Mucosa of stomach (tissue), 1 donor: ENCODE data around the gene CDK12.
A peak's percentile ranks its signal among the peaks of the same experiment; 100 is the strongest.
"Not testable (repeated sequence)": the region's sequence is repeated elsewhere in the genome, so short reads cannot be mapped to it uniquely, and the experiment has no call there.

Experiments used
- H3K27me3 ChIP-seq: one replicate; pipeline ENCODE4 v1.7.0; 2013; ENCODE audit warnings: mild to moderate bottlenecking, low read length; ENCODE audit not compliant: control insufficient read depth, insufficient read depth
- H3K36me3 ChIP-seq: one replicate; pipeline ENCODE4 v1.7.0; 2013; ENCODE audit warnings: low read length; ENCODE audit not compliant: control insufficient read depth, insufficient read depth
- H3K4me1 ChIP-seq: one replicate; pipeline ENCODE4 v1.7.0; 2013; ENCODE audit warnings: mild to moderate bottlenecking, low read length; ENCODE audit not compliant: control insufficient read depth, insufficient read depth
- H3K4me3 ChIP-seq: one replicate; pipeline ENCODE4 v1.7.0; 2013; ENCODE audit warnings: low read length
- H3K9ac ChIP-seq: one replicate; pipeline ENCODE4 v1.7.0; 2013; ENCODE audit warnings: mild to moderate bottlenecking, low read length, moderate library complexity
- H3K9me3 ChIP-seq: one replicate; pipeline ENCODE4 v1.7.0; 2013; ENCODE audit warnings: mild to moderate bottlenecking, low read length, moderate library complexity; ENCODE audit not compliant: control insufficient read depth
- donor health status: Pancreatic carcinoma.

Gene CDK12

DNA sequence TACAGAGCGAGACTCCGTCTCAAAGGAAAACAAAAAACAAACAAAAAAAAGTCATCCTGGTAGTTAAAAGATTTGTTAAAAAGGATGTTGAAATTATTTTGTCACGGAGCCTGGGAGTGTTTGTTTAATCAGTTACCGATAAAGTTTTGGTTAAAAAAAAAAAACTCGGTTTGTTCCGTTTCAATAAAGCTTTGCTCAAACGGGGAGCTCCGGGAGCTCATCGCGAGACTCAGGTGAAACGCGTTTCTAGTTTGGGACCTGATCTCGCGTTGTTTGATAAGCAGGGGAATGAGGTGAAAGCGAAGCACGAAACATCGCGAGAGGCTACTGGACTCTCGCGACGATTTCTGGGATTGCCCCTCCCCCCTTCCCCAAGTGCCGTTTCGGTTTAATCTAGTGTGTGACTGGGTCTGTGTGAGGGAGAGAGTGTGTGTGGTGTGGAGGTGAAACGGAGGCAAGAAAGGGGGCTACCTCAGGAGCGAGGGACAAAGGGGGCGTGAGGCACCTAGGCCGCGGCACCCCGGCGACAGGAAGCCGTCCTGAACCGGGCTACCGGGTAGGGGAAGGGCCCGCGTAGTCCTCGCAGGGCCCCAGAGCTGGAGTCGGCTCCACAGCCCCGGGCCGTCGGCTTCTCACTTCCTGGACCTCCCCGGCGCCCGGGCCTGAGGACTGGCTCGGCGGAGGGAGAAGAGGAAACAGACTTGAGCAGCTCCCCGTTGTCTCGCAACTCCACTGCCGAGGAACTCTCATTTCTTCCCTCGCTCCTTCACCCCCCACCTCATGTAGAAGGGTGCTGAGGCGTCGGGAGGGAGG, at the start of gene CDK12:
Gene CDK12 (plus strand): TSS at position 374 of the 813 bp plus-strand sequence. CDS start 586 bp downstream, outside the sequence.
- H3K4me3 ChIP-seq, result peak within 1 kb of the TSS; percentile 88
- peak within 1 kb of the TSS; percentile 96 for H3K9ac ChIP-seq
- H3K36me3 ChIP-seq, result no peaks in the 10 kb centered on the region
- H3K4me1 ChIP-seq, result no peaks in the 10 kb centered on the region
- H3K9me3 ChIP-seq, result no peaks in the 10 kb centered on the region
- no peaks in the 10 kb centered on the region for H3K27me3 ChIP-seq

DNA sequence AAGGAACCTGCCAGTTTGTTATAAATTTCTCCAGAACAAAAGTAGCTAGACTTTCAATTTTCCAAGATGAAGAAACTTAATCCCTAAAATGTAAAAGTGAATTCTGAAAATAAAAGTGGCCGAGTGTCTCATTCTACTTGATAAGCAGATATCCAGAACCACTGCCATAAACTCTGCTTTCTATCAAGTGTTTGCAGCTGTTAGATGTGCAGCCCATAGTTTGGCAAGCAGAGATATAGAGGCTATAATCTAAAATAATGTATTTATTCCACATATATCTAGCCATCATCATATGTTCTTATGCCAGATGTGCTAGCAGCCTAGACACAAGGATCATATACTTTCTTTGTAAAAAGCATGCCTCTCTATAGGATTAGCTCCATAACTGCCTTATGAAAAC, 45.1 kb upstream of the CDK12 start:
- Histone ChIP-seq H3K9me3 (no peaks in the 10 kb centered on the region), H3K4me1 (no peaks in the 10 kb centered on the region), H3K4me3 (no peak overlapping the region), H3K9ac (no peak overlapping the region), H3K27me3 (no peaks in the 10 kb centered on the region), H3K36me3 (no peaks in the 10 kb centered on the region)

DNA sequence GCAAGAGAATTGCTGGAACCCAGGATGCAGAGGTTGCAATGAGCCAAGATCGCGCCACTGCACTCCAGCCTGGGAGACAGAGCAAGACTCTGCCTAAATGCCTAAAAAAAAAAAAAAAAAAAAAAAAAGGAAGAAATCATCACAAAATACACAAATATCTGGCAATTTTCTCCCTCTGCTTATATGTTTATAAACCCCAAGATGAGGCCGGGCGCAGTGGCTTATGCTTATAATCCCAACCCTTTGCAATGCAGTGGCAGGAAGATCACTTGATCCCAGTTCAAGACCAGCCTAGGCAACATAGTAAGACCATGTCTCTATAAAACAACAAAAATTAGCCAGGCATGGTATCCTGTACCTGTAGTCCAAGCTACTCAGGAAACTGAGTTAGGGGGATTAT, 31.7 kb upstream of the CDK12 start:
- Histone ChIP-seq H3K4me1 (no peaks in the 10 kb centered on the region), H3K9ac (no peak overlapping the region), H3K4me3 (no peak overlapping the region), H3K9me3 (no peaks in the 10 kb centered on the region), H3K36me3 (no peaks in the 10 kb centered on the region), H3K27me3 (no peaks in the 10 kb centered on the region)

DNA sequence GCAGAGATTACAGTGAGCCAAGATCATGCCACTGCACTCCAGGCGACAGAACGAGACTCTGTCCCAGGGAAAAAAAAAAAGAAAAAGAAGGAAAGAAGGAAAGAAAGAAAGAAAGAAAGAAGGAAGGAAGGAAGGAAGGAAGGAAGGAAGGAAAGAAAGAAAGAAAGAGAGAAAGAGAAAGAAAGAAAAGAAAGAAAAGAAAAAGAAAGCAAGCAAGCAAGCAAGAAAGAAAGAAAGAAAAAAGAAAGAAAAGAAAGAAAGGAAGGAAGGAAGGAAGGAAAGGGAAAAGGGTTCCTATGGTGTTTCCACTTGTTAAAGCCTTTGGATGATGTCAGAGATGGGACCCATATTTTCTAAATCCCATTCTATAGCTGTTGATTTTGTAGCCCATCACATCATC, 21.4 kb upstream of the CDK12 start:
- H3K9ac ChIP-seq, H3K27me3 ChIP-seq, H3K36me3 ChIP-seq, H3K9me3 ChIP-seq, H3K4me3 ChIP-seq, H3K4me1 ChIP-seq: not testable (repeated sequence)

DNA sequence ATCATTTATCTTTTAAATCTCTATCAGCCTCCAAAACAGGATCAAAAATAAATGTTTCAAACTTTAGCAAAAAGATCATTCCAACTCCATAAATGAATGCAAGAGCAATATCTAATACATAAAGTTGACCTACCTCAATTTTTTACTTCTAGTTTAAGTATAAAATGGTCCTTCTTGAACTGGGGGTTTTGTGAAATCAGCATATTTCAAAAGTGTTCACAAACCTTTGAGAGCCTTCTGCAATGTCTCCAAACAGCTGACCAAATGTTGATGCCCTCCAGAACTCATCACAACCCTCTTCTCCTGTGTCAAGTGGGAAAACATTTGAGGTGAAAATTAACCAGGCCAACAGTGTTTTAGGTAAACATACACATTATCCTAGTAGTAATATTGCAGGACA, 18.0 kb upstream of the CDK12 start:
- Histone ChIP-seq H3K9ac (no peak overlapping the region), H3K27me3 (no peaks in the 10 kb centered on the region), H3K9me3 (no peaks in the 10 kb centered on the region), H3K4me1 (no peaks in the 10 kb centered on the region), H3K36me3 (peaks cover 4% of the 10 kb centered on the region), H3K4me3 (no peak overlapping the region)

DNA sequence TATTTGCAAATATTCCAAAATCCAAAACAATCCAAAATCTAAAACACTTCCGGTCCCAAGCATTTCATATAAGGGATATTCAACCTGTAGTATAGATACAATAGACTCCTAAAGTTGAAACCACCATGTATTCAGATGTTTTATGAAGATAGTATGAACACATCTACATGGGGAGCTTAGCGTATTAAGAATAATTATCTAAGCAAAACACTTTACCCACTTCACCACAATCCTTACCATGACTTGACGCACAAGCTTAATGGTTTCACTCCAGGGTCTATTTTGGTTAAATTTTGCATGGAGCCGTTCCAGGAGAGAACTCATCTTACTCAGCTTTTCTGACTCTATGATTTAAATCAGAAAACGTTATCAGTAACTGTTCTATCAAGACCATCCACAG, 13.7 kb upstream of the CDK12 start:
- Histone ChIP-seq H3K36me3 (peaks cover 4% of the 10 kb centered on the region), H3K4me3 (no peak overlapping the region)

DNA sequence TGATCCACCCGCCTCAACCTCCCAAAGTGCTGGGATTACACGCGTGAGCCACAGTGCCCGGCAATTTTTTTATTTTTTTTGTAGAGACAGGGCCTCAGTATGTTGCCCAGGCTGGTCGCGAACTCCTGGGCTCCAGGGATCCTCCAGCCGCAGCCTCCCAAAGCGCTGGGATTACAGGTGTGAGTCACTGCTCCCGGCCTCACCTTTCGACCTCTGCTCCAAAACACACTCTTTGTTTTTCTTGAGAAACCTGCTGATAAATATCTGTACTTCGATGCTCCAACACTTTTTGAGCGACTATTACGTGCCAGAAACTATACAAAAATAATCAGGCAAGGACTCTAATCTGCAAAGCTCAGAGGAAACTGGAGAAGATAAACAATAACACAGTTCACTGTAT, 11.2 kb upstream of the CDK12 start:
- H3K9ac ChIP-seq, result peak overlapping the region; percentile 96
- no peak overlapping the region for H3K4me3 ChIP-seq

More for the DNA sequence above, 13.7 kb upstream of the CDK12 start:
- Histone ChIP-seq H3K9me3 (no peaks in the 10 kb centered on the region), H3K9ac (no peak overlapping the region), H3K27me3 (no peaks in the 10 kb centered on the region), H3K4me1 (peaks cover 13% of the 10 kb centered on the region)

DNA sequence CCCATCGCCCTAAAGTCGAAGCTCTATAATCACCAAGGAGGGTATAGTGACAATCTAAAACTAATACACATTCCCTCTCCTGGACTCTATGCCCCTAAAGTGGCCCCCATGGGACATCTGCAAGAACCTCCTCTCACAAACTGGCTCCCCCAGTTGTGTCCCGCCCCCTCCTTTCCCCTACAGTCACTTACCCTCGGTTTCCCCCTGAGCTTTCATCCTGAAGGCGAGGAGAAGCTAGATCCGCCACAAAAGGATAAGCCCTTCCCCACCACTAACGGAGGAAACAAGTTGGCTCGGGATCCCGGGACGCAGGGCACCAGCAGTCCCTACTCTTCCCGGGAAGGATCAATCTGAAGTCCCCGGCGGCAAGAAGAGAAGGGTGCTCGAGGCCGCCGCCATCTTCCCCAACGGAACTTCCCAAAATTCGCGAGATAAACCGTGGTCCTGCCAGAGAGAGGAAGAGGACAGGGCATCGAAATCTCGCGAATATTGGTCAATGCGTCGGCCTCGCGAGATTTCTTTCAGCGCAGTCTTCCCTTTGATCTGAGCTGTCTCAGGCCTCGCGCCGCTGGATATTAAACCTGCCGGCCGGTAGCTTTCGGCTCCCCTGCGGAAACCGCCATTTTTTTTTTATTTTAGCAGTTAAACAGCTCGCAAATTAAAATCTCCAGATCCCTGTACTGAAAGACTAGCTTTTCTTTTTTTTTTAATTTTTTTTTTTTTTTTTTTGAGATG, 10.3 kb upstream of the CDK12 start, which contains the start of gene MED1:
Gene MED1 (minus strand): TSS at position 417 of the 735 bp plus-strand sequence. CDS start 201 bp downstream, at position 216.
- H3K9me3 ChIP-seq, result no peaks in the 10 kb centered on the region
- H3K36me3 ChIP-seq, result no peaks in the 10 kb centered on the region
- H3K9ac ChIP-seq, result peak within 1 kb of the TSS; percentile 96
- H3K27me3 ChIP-seq, result no peaks in the 10 kb centered on the region
- H3K4me1 ChIP-seq, result peaks cover 13% of the 10 kb centered on the region
- peak within 1 kb of the TSS; percentile 94 for H3K4me3 ChIP-seq

More for the DNA sequence above, 11.2 kb upstream of the CDK12 start:
- Histone ChIP-seq H3K36me3 (no peaks in the 10 kb centered on the region), H3K9me3 (no peaks in the 10 kb centered on the region), H3K4me1 (peaks cover 13% of the 10 kb centered on the region), H3K27me3 (no peaks in the 10 kb centered on the region)

DNA sequence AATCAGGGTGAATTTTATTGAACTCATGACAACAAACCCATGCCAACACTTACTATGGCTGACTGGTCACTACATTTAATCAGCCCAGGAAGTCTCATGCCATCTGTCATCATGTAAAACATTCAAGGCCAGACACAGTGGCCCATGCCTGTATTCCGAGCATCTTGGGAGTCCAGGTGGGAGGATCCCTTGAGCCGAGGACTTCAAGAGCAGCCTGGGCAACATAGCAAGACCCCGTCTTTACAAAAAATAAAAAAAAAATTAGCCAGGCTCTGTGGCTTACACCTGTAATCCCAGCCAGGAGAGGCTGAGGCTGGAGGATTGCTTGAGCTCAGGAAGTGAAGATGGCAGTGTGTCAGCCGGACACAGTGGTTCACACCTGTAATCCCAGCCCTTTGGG, 5.4 kb upstream of the CDK12 start:
- Histone ChIP-seq H3K27me3 (no peaks in the 10 kb centered on the region), H3K9me3 (no peaks in the 10 kb centered on the region), H3K4me1 (peaks cover 5% of the 10 kb centered on the region), H3K36me3 (no peaks in the 10 kb centered on the region), H3K4me3 (no peak overlapping the region), H3K9ac (no peak overlapping the region)

DNA sequence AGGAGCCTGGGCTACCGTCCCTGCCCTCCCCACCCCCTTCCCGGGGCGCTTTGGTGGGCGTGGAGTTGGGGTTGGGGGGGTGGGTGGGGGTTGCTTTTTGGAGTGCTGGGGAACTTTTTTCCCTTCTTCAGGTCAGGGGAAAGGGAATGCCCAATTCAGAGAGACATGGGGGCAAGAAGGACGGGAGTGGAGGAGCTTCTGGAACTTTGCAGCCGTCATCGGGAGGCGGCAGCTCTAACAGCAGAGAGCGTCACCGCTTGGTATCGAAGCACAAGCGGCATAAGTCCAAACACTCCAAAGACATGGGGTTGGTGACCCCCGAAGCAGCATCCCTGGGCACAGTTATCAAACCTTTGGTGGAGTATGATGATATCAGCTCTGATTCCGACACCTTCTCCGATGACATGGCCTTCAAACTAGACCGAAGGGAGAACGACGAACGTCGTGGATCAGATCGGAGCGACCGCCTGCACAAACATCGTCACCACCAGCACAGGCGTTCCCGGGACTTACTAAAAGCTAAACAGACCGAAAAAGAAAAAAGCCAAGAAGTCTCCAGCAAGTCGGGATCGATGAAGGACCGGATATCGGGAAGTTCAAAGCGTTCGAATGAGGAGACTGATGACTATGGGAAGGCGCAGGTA, 762 bp downstream of the CDK12 start:
- peak overlapping the region; percentile 88 for H3K4me3 ChIP-seq
- H3K9ac ChIP-seq, result peak overlapping the region; percentile 96
- no peaks in the 10 kb centered on the region for H3K9me3 ChIP-seq
- H3K4me1 ChIP-seq, result no peaks in the 10 kb centered on the region
- no peaks in the 10 kb centered on the region for H3K36me3 ChIP-seq
- no peaks in the 10 kb centered on the region for H3K27me3 ChIP-seq

DNA sequence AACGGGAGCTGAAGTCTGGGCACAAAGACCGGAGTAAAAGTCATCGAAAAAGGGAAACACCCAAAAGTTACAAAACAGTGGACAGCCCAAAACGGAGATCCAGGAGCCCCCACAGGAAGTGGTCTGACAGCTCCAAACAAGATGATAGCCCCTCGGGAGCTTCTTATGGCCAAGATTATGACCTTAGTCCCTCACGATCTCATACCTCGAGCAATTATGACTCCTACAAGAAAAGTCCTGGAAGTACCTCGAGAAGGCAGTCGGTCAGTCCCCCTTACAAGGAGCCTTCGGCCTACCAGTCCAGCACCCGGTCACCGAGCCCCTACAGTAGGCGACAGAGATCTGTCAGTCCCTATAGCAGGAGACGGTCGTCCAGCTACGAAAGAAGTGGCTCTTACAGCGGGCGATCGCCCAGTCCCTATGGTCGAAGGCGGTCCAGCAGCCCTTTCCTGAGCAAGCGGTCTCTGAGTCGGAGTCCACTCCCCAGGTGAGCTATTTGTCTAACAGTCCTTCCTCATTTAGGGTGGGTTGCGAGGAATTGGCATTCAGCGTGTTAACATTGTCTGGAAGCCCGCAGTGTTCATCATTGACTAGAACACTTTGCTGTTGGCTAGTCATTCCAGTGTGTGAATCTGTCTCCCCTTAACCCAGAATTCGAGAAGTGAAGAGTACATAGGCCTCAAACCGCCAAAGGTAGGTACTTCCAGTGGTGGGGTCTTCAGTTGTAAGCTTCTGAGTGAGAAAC, 1.5 kb downstream of the CDK12 start:
- Histone ChIP-seq H3K4me1 (no peaks in the 10 kb centered on the region), H3K36me3 (no peaks in the 10 kb centered on the region), H3K9ac (peak overlapping the region; percentile 96), H3K4me3 (peak overlapping the region; percentile 88), H3K27me3 (no peaks in the 10 kb centered on the region), H3K9me3 (no peaks in the 10 kb centered on the region)
